Right renal cortex interstitium (tissue), 3 donors: ENCODE results near the gene RIMS1. TPM values are rescaled to one million over a fixed set of nuclear protein-coding genes. Genes with fewer than 3 reads are reported as not detected.
"Not testable (repeated sequence)": the region's sequence is repeated elsewhere in the genome, so short reads cannot be mapped to it uniquely, and the experiment has no call there.

Source experiments
- DNase-seq, 3 donors: peaks; one replicate each; pipeline ENCODE4 v3.0.0-alpha.2; 2013; ENCODE audit warnings: low read depth in 3 of 3, low spot score in 2 of 3
- polyA plus RNA-seq, 3 donors: library from polyadenylated mRNA; unstranded; fragments of 120-200 nt; gene quantifications; one replicate each; pipeline ENCODE4 v1.2.1, GENCODE V29; 2013; ENCODE audit not compliant: insufficient read length in 3 of 3

RIMS1 gene
- polyA plus RNA-seq, 3 donors: 2.0 to 4.0 (median 3.0) TPM

DNA sequence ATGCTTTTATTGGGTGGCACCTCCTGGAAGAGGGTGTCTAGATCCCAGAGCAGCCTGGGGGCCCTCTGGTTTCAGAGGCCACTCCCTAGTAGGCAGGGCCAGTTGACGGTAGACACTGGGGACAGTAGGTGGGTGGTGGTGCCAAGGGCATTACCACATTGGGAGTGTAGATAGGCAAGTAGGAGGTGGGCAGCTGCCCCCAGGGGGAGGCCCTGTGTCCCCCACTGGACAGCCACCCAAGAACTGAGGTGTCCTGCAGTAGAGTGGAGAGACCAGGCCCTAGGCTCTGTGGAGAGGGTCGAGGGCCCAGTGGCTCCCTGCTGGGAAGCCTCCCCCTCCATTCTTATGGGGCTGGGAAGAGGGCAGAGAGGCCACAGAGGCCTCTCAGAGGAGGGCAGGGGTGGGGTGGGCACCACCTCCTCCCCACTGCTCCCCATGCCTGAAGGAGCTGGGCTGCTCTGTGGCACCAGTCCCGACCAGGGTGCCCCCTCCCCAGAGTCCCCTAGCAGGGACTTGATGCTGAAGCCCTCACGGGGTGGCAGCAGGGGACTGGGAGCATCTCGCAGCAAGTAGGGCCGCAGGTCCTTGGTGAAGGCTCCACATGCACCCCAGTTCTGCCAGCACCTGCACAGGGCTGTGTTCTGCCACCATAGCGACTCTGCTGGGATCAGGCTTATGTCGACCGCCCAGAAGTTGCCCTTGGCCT is 430.5 kb downstream of the RIMS1 start:
- DNase-seq: no peak

DNA sequence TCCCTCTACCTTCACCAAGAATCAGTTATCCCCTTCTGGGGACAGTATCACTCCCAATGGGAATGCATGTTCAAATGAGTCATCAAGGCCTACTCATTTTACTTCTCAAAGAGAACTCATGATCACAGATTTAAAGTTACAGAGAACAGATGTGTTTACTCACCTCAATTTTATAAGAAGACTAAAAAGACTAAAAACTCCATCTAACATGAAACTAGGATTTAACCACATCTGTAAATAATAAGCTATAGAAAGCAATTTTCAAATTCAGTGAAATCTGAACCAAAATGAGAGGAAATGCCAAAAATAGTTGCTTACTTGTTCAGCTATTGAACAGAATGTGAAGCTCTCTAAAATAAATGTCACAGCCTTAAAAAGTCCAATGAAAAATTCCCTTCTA is 435.4 kb downstream of the RIMS1 start:
- no peak for DNase-seq

DNA sequence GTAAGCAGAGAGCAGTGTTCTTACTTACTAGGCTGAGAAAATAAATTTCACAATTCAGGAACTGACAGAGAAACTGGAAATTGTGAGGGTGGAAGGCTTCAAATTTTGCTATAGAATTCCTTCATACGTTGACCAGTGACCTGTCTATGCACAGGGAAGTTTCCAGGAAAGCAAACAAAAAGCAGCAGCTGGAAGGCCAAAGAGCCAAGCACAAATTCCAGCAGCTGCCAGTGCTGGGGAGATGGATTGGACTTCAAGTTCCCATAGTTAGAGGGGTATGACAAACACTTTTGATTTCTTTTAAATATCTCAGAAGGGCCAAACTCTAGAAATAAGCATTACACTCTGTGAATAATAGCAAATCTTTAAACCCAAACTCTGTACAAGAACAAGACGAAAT is 436.4 kb downstream of the RIMS1 start:
- no peak for DNase-seq

DNA sequence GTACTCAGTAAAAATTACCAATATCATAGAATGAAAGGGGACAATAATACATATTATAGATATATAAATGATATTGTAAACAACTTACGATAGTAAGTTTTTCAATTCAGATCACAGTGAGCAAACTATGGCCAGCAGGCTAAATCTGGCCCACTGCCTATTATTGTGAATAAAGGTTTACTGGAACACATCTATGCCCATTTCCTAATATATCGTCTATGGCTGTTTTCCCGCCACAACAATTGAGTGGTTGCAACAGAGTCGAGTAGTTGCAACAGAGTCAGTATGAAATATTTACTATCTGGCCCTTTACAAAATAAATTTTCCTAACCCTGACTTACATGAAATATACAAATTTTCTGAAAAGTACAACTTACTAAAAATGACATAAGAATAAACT is 438.2 kb downstream of the RIMS1 start:
- DNase-seq: no peak

DNA sequence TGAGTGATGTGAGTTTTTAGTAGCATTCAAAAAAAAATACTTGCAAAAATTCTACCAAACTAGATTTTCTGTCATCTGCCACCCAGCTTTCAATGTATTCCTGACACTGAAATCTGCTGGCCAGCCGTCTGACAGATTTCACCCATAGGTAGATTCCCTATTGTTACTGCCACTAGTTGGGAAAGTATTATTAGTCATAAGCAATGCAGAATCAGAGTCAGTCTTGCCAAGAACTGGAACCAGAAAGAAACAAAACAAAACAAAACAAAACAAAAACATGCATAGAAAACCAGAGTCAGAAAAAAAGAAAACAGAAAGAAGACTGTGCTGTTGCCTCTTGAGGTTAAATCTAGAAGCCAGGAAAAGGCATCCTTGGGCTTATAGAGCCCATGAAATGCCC is 442.4 kb downstream of the RIMS1 start:
- DNase-seq: no peak

DNA sequence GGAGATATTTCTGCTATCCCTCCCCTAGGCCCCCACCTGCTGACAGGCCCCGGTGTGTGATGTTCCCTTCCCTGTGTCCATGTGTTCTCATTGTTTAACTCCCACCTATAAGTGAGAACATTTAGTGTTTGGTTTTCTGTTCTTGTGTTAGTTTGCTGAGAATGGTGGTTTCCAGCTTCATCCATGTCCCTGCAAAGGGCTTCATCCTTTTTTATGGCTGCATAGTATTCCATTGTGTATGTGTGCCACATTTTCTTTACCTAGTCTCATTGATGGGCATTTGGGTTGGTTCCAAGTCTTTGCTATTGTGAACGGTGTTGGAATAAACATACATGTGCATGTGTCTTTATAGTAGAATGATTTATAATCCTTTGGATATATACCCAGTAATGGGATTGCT is 448.9 kb downstream of the RIMS1 start:
- not testable (repeated sequence) for DNase-seq

DNA sequence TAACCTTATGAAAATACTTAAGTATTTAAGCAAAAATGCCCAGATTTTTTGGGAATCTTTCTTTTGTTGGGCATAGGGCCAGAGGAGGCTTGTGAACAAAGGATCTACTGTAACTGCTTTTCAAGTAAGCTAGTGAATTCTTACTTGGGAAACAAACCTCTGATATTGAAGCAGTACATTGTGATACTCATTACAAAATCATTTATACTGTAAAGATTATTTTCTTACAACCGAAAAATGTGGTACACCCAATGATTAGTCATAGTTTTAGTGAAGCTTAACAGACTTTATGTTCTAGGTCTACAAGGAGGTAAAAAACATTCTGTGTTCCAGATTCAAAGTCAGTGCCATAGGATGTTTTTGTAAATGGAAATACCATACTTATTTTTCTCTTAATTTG is 462.6 kb downstream of the RIMS1 start:
- no peak for DNase-seq

DNA sequence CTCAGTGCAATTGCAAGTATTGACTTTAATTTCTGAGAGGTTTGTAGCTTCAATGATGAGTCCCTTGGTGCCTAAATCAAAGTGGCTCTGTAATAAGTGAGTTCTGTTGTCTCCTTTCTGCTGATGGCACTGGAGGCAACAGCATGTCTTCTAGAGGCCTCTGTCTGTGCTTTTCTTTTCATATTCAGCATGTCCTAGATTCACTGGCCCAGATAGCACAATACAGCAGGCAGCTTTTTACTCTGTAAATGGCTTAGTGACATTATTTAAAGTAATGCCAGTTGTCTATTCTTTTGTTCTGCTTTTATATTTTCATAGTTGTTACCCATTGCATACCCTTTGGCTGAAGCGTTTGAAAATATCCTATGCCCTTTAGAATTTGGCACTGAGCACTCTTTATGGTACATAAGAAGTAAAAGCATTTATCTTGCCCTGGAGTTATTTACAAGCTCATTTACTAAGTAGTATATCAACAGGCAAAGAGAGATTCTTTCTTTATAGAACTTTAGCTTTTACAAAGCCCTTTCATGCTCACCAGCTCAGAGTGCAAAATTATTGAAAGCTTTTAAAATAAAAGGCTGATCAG is 464.0 kb downstream of the RIMS1 start:
- DNase-seq: no peak

DNA sequence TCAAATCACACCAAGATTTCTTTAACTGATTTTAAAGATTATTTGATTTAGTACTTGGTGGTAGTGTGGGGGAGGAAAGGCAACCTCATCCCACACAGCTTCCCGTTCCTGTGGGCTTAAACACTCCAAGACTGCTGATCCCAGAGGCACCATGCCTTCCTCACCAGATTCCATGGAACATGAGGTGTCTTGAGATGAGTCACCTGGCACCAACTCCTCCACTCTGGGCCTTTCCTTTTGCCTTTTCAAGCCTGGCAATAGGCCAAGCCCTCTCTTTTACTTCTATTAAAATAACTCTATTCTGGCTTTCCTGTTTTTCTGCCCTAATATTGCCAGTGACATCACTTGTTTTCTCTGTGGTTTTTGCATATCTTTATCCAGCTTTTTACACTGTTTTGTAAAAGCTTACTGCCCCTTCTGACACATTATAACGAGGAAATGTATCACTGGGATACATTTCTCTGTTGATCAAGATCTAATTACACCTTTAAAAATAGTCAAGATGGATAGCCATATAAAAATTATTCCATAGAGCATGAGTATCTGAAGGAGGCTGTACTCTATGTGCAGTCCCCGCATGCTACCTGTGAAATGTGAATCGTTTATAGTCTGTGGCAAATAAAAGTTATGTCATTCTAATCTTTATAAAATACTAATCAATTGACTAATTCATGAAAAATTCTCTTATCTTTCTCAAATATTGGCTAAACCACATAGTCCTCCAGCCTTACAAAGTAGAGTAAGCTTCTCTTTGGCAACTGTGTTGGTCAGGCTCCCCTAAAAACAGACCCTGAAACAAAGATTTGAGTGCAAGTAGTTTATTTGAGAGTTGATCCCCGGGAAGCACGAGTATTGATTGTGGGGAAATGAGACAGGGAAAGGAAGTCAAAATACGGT is 477.7 kb downstream of the RIMS1 start:
- no peak for DNase-seq

DNA sequence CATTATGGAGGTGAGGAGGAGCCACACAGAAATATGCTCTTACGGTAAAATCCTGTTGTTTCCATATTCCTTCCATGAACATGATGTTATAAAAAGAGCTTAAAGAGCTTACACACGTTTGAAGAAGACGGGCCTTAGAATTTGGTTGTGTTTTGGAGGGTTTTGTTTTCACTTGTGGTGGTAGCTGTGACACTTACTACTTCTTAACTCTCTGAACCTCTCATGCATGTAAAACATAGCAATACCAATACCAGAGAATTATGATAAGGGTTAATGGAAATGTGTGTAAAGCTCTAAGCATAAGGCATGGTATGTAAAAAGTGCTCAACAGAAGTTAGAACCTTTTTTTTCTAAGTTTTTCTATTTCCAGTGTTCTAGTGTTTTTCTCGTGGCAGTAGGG is 479.4 kb downstream of the RIMS1 start:
- no peak for DNase-seq

DNA sequence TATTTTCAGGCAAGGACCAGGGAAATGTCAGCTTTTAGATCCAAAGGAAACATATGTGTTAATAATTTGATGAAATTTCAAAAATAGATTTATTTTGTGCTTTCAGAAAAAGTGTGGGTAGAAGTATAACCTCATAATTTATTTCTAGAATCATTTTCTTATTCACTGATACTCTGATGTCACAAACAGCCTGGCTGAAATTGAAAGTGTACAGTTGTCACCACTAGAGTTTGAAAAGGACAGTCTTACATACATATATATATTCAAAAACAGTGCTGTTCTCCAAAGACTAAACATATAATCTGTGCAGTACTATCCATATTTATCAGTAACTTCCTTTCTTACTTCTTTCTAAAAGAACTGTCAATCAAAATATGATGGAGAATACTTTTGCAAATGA is 481.1 kb downstream of the RIMS1 start:
- no peak for DNase-seq

DNA sequence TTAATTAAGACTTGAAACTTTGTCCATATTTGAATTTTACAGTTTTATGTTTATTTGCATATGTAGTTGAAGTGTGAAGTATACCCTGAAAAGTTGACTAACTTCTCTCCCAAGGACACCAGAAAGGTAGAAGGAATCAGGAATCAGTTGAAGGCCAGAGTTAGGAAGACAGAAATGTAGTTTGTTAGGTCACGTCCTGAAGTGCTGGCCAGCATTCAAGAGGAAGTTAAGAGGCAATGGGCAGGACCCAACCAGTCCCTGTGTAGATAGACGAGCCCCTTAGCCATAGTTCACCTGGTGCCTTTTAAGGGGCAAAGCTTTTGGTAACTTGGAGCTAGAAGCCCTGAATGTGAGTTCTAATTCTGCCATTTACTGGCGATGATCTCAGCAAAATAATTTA is 485.1 kb downstream of the RIMS1 start:
- DNase-seq: no peak

DNA sequence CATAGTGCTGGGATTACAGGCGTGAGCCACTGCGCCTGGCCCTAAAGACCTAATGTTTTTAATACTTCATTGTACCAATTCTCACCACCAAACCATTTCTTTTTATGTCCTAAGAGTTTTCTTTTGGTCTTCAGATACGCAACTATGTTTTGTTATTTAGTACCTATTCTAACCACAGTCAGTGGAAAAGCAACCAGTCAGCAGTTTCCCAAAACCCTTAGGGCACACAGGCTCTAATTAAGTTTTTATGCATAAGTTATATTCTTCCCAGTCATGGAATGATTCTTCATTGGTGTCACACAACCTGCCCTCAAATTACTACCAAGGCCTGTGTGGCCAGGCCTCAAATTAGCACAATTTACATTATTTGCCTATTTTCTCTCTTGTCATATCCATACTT is 487.8 kb downstream of the RIMS1 start:
- no peak for DNase-seq

DNA sequence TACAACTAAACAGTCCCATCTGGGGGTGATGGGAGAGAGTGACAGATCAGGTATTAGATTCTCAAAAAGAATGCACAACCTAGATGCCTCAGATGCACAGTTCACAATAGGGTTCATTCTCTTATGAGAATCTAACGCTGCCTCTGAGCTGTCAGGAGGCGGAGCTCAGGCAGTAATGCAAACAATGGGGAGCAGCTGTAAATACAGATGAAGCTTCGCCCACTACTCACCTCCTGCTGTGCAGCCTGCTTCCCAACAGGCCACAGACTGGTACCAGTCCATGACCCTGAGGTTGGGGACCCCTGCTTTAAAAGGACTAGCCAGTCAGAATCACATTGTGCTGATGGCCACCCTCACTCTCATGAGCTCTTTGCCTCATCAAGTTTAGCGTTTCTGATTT is 488.5 kb downstream of the RIMS1 start:
- no peak for DNase-seq

DNA sequence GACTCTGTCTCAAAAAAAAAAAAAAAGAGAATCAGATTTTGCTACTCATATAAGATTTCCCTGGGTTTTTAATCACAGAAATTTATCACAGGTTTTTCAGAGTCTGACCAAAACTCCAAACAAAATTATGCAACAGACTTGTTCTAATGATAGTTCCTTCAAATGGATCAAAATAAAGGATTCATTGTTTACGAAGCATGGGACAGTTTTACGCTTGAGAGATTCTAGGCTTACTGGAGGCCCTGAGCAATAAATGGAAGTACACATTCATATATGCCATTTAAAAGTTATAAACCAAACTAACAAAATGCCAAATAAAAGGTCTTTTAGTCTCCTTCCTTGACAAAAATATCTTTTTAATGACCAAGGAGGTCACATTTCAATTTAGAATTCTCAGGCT is 490.4 kb downstream of the RIMS1 start:
- DNase-seq: no peak

DNA sequence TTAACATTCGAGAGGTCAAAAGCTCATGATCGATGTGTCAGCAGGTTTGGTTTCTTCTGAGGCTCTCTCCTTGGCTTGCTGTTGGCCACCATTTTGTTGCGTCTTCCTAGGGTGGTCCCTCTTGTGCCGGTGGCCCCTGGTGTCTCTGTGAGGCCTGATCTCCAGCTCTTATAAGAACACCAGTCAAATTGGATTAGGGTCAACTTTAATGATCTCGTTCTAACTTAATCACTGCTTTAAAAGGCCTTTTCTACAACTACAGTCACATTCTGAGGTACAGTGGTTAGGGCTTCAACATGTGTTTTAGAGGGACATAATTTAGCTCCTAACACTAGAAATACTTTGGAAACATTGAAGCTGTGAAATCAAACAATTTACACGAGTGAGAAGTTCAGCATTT is 494.7 kb downstream of the RIMS1 start:
- DNase-seq: no peak

DNA sequence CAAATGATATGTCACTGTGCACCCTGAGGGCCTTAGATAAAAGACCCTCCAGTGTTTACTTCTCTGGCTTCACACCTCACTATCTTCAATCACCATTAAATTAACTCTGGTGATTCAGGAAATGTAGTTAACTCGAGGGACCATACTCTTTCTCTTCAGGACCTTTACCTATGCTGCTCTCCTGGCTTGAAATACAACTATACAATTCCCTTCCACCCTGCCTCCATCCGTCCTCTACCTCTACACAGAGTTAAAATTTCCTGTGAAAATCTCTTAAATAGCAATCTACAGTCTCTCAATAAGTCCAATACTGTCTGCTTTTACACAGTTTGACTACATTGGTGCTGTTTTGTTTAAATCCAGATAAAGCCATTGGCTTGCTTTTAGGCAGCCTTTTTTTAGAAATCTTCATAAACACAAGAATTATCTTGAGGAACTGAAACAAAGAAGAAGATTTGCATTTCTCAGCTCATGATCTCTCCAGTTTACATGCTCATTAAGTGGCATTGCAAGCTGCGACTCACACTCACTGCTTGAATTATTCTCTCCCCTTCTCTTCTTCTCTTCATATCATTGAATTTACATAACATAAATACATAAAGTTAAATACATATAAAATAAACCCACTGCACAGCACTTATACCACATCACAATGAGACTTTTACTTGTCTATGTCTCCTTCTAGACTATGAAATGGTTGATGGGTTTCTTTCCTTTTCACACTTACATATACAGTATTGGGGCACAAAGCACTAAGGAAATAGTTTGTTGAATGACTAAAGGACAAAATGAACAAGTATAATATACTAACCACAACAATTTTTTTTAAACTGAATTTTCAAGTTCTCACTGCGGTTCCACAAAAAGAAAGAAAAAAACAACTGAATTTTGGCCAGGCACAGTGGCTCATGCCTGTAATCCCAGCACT is 496.5 kb downstream of the RIMS1 start:
- DNase-seq: no peak

DNA sequence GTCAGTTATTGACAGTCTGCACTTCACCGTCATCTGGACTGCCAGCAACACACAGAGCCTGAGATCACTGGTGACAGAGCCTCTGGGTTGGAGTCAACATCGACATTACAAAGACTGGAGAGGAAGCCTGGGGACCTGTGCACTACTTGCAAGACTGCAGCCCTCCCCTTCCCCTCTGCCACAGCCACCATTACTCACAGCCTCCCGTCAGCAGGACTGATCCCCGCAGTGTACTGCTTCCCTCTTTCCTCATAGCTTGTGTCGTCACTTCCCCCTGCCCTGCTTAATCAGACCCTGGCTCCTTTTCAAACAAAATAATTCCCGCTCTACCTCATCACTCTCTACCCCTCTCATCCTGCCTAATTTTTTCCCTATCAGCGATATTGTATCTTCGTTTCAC is 500.0 kb downstream of the RIMS1 start:
- DNase-seq: no peak

DNA sequence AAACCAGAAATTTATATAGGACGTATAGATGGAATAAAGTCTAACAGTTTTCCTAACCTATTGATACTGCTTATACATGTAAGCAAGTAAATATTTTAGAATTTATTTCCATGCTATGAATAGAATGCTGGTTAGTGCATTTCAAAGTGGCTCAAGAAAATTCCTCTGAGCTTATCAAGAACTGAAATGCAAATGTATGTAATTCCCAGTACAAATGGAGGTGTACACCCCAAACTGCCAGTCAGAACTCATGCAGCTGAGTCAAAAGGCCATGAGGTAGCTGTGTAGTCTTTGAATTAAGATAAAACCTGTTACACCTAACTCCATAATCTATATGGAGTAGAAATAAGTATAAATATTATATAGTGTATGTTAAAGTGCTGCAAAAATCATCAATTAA is 503.3 kb downstream of the RIMS1 start:
- DNase-seq: no peak

DNA sequence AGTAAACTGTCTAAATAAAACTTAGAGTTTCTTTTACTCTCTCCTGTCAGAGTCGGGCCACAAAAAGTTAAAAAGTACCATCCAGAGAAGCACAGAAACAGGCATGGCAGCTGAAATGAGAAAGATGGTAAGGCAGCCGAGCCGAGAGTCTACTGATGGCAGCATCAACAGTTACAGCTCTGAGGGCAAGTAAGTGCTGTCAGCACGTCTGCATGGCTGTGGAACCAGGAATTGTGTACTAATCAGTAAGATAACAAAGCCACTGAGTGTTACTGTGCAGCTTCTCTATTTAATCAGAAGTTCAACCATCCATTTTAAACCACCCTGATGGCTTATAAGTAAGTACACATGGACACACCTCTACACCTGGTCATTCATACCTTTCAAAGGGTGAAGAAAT is 504.2 kb downstream of the RIMS1 start:
- no peak for DNase-seq

DNA sequence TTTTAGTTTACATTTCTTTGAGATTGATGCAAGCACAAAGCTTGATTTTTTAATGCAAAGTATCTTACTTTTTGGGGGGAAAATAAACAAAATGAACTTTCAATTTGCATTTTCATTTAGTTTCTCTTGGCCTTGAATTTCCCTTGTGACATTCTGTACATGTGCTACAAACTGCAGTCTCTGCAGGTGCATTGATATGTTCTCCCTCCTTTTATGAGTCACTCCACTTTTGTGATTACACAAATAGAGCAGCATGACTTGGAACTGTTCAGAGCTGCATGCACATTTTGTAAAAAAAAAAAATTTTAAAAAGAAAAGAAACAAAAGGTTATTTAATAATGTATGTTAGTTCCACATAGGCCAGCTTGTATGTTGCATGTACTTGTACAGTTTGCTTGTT is 515.5 kb downstream of the RIMS1 start:
- DNase-seq: no peak
